ENCODE data around the gene ROBO2.

ROBO2 gene

GRCh38 chr3:77296527-77296926 is 256.6 kb downstream of the ROBO2 start:
- Histone ChIP-seq H3K18ac (ENCODE audit: low read length) (no peak overlapping the region), H3K4me3 (ENCODE audit: low read depth, low read length) (no peak overlapping the region), H2BK5ac (ENCODE audit: low read depth, low read length, poor library complexity) (no peak overlapping the region), H3K27ac (ENCODE audit: low read depth, low read length) (no peak overlapping the region), H3K27me3 (ENCODE audit: insufficient read depth, low read length) (no peaks in the 10 kb centered on the region), H2AK5ac (ENCODE audit: low read length) (no peak overlapping the region), H3K79me2 (ENCODE audit: control insufficient read depth, insufficient read depth, low read length, poor library complexity) (no peaks in the 10 kb centered on the region), H3K36me3 (ENCODE audit: control insufficient read depth in 1 of 2, insufficient read depth in 2 of 2, low read length in 2 of 2) (no peaks in the 10 kb centered on the region), H3K9ac (ENCODE audit: low read length) (no peak overlapping the region), H3K9me3 (ENCODE audit: insufficient read depth, low read depth, low read length) (no peaks in the 10 kb centered on the region), H4K12ac (ENCODE audit: low read depth, low read length) (no peak overlapping the region), H3K4me2 (ENCODE audit: low read length) (no peak overlapping the region), H3K79me1 (ENCODE audit: low read length) (no peaks in the 10 kb centered on the region), H3K4ac (ENCODE audit: low read depth, low read length) (no peak overlapping the region), H2BK120ac (ENCODE audit: insufficient read depth, low read length, poor library complexity) (no peak overlapping the region), H3K23ac (ENCODE audit: low read length) (no peak overlapping the region), H4K8ac (ENCODE audit: low read depth, low read length) (no peak overlapping the region), H4K91ac (ENCODE audit: low read depth, low read length) (no peak overlapping the region), H2BK12ac (ENCODE audit: low read length) (no peak overlapping the region), H3K4me1 (ENCODE audit: control insufficient read depth in 1 of 2, insufficient read depth in 2 of 2, low read length in 2 of 2) (no peaks in the 10 kb centered on the region), H3K14ac (ENCODE audit: low read length) (no peak overlapping the region), H2AFZ (ENCODE audit: insufficient read depth, low read length, poor library complexity) (no peak overlapping the region)
- no CpG with 5 or more reads among the region's 5 CpGs for WGBS (ENCODE audit: extremely low coverage, insufficient coverage, insufficient read length)
- DNase-seq = peak; percentile 0 to 23

- no peak overlapping the region for H2BK12ac ChIP-seq (ENCODE audit: low read length)
- H3K79me2 ChIP-seq (ENCODE audit: control insufficient read depth, insufficient read depth, low read length, poor library complexity) = no peaks in the 10 kb centered on the region
- no peak overlapping the region for H3K14ac ChIP-seq (ENCODE audit: low read length)
- no peak overlapping the region for H3K23ac ChIP-seq (ENCODE audit: low read length)
- no peak overlapping the region for H3K9ac ChIP-seq (ENCODE audit: low read length)
- no peak overlapping the region for H4K91ac ChIP-seq (ENCODE audit: low read depth, low read length)
- WGBS (ENCODE audit: extremely low coverage, insufficient coverage, insufficient read length) = no CpG with 5 or more reads among the region's 1 CpG
- H2AK5ac ChIP-seq (ENCODE audit: low read length) = no peak overlapping the region
- H2BK5ac ChIP-seq (ENCODE audit: low read depth, low read length, poor library complexity) = no peak overlapping the region
- no peak overlapping the region for H3K4me2 ChIP-seq (ENCODE audit: low read length)
- H3K27me3 ChIP-seq (ENCODE audit: insufficient read depth, low read length) = no peaks in the 10 kb centered on the region
- no peaks in the 10 kb centered on the region for H3K79me1 ChIP-seq (ENCODE audit: low read length)
- no peaks in the 10 kb centered on the region for H3K9me3 ChIP-seq (ENCODE audit: insufficient read depth, low read depth, low read length)
- H3K4me1 ChIP-seq (ENCODE audit: control insufficient read depth in 1 of 2, insufficient read depth in 2 of 2, low read length in 2 of 2) = no peaks in the 10 kb centered on the region
- H3K36me3 ChIP-seq (ENCODE audit: control insufficient read depth in 1 of 2, insufficient read depth in 2 of 2, low read length in 2 of 2) = no peaks in the 10 kb centered on the region
- no peak for DNase-seq
- H4K12ac ChIP-seq (ENCODE audit: low read depth, low read length) = no peak overlapping the region
- no peak overlapping the region for H3K18ac ChIP-seq (ENCODE audit: low read length)
- no peak overlapping the region for H3K27ac ChIP-seq (ENCODE audit: low read depth, low read length)
- no peak overlapping the region for H2BK120ac ChIP-seq (ENCODE audit: insufficient read depth, low read length, poor library complexity)
- no peak overlapping the region for H3K4me3 ChIP-seq (ENCODE audit: low read depth, low read length)
- no peak overlapping the region for H3K4ac ChIP-seq (ENCODE audit: low read depth, low read length)
- H2AFZ ChIP-seq (ENCODE audit: insufficient read depth, low read length, poor library complexity) = no peak overlapping the region
- H4K8ac ChIP-seq (ENCODE audit: low read depth, low read length) = no peak overlapping the region
Observed at GRCh38 chr3:77298417-77298816, 258.5 kb downstream of the ROBO2 start.

GRCh38 chr3:77303955-77304699 is 264.2 kb downstream of the ROBO2 start:
- Histone ChIP-seq H3K4me3 (ENCODE audit: low read depth, low read length) (no peak overlapping the region), H2AFZ (ENCODE audit: insufficient read depth, low read length, poor library complexity) (no peak overlapping the region), H3K9me3 (ENCODE audit: insufficient read depth, low read depth, low read length) (no peaks in the 10 kb centered on the region), H3K79me1 (ENCODE audit: low read length) (no peaks in the 10 kb centered on the region), H3K18ac (ENCODE audit: low read length) (no peak overlapping the region), H3K23ac (ENCODE audit: low read length) (no peak overlapping the region), H4K8ac (ENCODE audit: low read depth, low read length) (no peak overlapping the region), H4K91ac (ENCODE audit: low read depth, low read length) (no peak overlapping the region), H3K4ac (ENCODE audit: low read depth, low read length) (no peak overlapping the region), H2BK12ac (ENCODE audit: low read length) (no peak overlapping the region), H2BK5ac (ENCODE audit: low read depth, low read length, poor library complexity) (no peak overlapping the region), H3K9ac (ENCODE audit: low read length) (no peak overlapping the region), H2BK120ac (ENCODE audit: insufficient read depth, low read length, poor library complexity) (no peak overlapping the region), H3K36me3 (ENCODE audit: control insufficient read depth in 1 of 2, insufficient read depth in 2 of 2, low read length in 2 of 2) (no peaks in the 10 kb centered on the region), H3K14ac (ENCODE audit: low read length) (no peak overlapping the region), H3K4me2 (ENCODE audit: low read length) (no peak overlapping the region), H3K4me1 (ENCODE audit: control insufficient read depth in 1 of 2, insufficient read depth in 2 of 2, low read length in 2 of 2) (no peaks in the 10 kb centered on the region), H3K79me2 (ENCODE audit: control insufficient read depth, insufficient read depth, low read length, poor library complexity) (no peaks in the 10 kb centered on the region), H3K27ac (ENCODE audit: low read depth, low read length) (no peak overlapping the region), H4K12ac (ENCODE audit: low read depth, low read length) (no peak overlapping the region), H3K27me3 (ENCODE audit: insufficient read depth, low read length) (no peaks in the 10 kb centered on the region), H2AK5ac (ENCODE audit: low read length) (no peak overlapping the region)
- no peak for DNase-seq
- no CpG with 5 or more reads among the region's 12 CpGs for WGBS (ENCODE audit: extremely low coverage, insufficient coverage, insufficient read length)

GRCh38 chr3:77304700-77305021 is 264.8 kb downstream of the ROBO2 start:
- H3K18ac ChIP-seq (ENCODE audit: low read length) = no peak overlapping the region
- no peak overlapping the region for H2AK5ac ChIP-seq (ENCODE audit: low read length)
- no CpG with 5 or more reads among the region's 3 CpGs for WGBS (ENCODE audit: extremely low coverage, insufficient coverage, insufficient read length)
- no peak overlapping the region for H4K91ac ChIP-seq (ENCODE audit: low read depth, low read length)
- H3K27me3 ChIP-seq (ENCODE audit: insufficient read depth, low read length) = no peaks in the 10 kb centered on the region
- H3K23ac ChIP-seq (ENCODE audit: low read length) = no peak overlapping the region
- no peak overlapping the region for H3K9ac ChIP-seq (ENCODE audit: low read length)
- no peak overlapping the region for H3K4me3 ChIP-seq (ENCODE audit: low read depth, low read length)
- no peaks in the 10 kb centered on the region for H3K79me2 ChIP-seq (ENCODE audit: control insufficient read depth, insufficient read depth, low read length, poor library complexity)
- no peak overlapping the region for H4K8ac ChIP-seq (ENCODE audit: low read depth, low read length)
- H3K4me2 ChIP-seq (ENCODE audit: low read length) = no peak overlapping the region
- H3K4me1 ChIP-seq (ENCODE audit: control insufficient read depth in 1 of 2, insufficient read depth in 2 of 2, low read length in 2 of 2) = no peaks in the 10 kb centered on the region
- H3K27ac ChIP-seq (ENCODE audit: low read depth, low read length) = no peak overlapping the region
- no peaks in the 10 kb centered on the region for H3K9me3 ChIP-seq (ENCODE audit: insufficient read depth, low read depth, low read length)
- H3K4ac ChIP-seq (ENCODE audit: low read depth, low read length) = no peak overlapping the region
- H2BK5ac ChIP-seq (ENCODE audit: low read depth, low read length, poor library complexity) = no peak overlapping the region
- no peak overlapping the region for H4K12ac ChIP-seq (ENCODE audit: low read depth, low read length)
- H3K14ac ChIP-seq (ENCODE audit: low read length) = no peak overlapping the region
- H3K36me3 ChIP-seq (ENCODE audit: control insufficient read depth in 1 of 2, insufficient read depth in 2 of 2, low read length in 2 of 2) = no peaks in the 10 kb centered on the region
- no peak overlapping the region for H2AFZ ChIP-seq (ENCODE audit: insufficient read depth, low read length, poor library complexity)
- H3K79me1 ChIP-seq (ENCODE audit: low read length) = no peaks in the 10 kb centered on the region
- DNase-seq = no peak
- H2BK12ac ChIP-seq (ENCODE audit: low read length) = no peak overlapping the region
- no peak overlapping the region for H2BK120ac ChIP-seq (ENCODE audit: insufficient read depth, low read length, poor library complexity)

Data from trophoblast cell (in vitro differentiated cells and primary cell).